NCI-H146 (cell line): ENCODE measurements around the gene PROX1.
A peak's percentile ranks its signal among the peaks of the same experiment; 100 is the strongest.

Experiments
- DNase-seq: peaks from one replicate; lab custom pipeline; 2025; lab: John Stamatoyannopoulos, UW

Gene PROX1

DNA sequence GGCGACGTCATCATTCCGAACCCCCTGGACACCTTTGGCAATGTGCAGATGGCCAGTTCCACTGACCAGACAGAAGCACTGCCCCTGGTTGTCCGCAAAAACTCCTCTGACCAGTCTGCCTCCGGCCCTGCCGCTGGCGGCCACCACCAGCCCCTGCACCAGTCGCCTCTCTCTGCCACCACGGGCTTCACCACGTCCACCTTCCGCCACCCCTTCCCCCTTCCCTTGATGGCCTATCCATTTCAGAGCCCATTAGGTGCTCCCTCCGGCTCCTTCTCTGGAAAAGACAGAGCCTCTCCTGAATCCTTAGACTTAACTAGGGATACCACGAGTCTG is 10.0 kb downstream of the PROX1 start:
- DNase-seq: no peak

DNA sequence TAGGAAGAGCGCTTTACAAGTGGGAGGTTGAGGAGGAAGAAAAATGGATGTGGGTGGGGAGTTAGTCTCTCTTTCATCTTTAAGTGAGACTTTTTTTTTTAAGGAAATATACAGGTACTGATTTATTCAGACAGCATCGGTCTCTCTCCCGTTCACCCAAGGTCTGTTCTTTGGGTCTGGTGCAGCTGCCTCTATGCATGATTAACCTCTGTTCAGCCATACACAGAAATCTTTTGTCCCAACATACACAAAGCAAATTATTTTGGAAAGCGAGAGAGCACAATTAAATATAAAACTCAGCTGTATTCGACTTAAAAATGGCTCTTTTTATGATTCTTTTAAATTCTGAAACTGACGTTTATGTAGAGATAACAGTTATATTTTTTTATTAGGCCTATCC is 11.0 kb downstream of the PROX1 start:
- peak; percentile 46 for DNase-seq

DNA sequence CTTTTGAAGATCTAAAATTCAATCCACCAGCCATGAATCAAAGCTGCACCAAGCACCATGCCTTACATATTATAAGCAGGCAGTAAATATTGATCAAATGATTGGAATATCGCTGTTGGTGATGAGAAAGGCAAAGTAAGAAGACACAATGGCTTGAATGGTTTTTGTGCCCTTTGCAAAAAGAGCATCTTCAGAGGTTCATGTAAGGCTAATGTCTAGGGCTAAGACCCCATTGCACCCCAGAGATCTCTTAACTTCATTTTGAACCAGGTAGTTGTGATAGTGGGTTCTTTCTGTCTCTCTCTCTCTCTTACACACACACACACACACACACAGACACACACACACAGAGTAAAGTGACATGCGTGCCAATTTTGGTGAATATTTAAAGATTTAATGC is 12.0 kb downstream of the PROX1 start:
- no peak for DNase-seq

DNA sequence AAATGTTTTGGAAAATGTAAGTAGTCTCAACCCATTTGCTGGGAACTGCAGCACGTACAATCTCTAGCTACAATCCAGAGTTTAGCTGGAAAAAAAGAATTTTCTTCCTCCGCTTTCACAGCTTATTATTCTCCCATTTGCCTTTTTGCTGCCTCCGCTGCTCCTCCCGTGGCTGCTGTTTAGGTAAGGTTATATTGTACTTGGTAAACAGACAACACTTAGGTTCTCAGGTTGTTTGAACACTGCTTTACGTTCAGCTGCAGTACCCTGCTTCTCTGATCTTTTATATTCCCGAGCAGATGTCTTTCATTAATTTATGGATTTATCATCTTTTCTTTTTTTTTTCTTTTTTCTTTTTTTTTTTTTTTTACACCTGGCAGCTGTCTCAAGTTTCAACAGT is 14.3 kb downstream of the PROX1 start:
- peak; percentile 97 for DNase-seq

DNA sequence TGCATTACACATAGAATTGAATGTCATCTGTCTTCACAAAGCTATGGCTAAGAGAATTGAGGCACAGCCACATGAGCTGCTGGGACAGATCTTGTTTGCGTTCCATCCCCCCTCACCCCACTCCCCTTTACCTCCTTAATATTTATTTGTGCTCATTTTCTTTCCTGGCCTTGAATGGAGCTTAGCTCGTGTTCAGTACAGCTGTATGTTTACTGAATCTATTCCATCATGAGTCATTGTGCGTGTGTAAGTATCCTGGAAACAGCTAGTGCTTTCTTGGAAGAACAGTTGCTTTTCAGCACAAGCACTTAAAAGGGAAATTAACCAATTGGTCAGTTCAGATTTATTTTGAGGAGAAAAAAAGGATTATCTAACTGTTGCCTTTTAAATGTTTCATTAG is 14.7 kb downstream of the PROX1 start:
- peak; percentile 97 for DNase-seq

DNA sequence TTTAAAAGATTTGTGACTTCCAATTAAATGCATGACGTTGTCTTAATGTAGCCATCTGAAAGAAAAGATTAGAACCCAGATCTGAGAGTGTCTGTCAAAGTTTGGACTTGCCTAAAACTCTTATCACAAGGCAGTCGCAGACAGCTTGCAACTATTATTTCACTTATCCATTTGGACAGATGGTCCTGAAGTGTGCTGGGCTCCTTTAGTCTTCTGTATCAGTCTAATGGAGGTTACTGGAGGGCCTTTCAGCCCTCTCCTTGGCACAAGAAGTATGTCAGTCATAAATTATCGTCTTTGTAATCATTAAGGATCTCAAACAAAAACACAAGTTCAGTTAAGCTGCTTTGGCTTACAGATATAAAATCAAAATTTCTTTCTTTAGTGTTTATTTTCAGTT is 15.5 kb downstream of the PROX1 start:
- no peak for DNase-seq

DNA sequence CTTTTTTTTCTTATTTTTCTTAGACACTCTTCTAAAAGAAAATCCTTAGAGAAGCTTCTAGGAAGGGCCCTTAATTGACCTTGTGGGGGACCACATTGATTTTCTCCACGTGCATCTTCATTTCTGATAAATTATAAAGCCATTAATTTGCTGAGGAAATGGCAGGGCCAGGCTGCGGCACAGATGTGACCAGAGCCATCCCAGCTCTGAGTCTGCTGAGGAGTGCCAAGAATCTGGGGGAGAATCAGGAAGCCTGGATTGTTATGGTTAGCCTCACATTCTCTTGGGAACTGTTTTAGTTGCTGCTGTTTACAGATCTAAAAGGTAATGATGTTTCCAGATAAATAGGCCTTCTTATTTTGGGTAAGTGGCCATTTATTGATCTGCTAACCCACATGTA is 16.2 kb downstream of the PROX1 start:
- no peak for DNase-seq

DNA sequence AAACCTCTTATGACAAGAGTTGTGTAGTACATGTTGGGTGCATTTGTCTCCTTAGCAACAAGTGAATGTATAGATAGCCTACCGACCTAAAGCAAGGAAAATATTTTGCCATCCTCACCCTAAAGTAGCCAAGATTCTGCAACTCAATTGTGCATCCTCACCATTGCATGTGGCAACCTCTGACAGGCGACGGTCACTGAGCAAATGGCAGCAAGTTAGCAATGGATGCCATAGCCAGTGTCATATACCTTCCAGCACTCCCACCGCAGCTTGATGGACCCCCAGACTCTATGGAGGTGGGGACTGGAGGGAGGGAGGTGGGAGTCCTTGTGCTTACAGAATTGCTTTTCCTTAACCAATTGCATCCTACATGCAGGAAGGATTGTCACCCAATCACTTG is 17.0 kb downstream of the PROX1 start:
- no peak for DNase-seq

DNA sequence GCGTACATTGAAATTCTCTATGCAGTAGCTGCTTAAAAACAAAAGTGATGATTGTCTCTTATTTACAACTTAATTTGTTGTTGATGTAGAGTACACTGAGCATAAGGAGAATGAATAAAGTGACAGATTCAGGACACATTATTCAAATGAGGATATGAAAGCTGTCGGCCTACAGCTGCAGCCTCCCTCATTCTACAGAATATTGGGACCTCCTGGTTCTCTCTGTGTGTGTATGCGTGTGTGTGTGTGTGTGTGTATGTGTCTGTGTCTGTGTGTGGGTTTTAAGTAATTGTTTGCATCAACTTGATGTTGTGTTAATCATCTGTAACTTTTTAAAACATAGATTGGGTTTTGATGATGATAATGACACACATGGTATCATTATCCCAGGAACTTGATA is 17.9 kb downstream of the PROX1 start:
- DNase-seq: no peak

DNA sequence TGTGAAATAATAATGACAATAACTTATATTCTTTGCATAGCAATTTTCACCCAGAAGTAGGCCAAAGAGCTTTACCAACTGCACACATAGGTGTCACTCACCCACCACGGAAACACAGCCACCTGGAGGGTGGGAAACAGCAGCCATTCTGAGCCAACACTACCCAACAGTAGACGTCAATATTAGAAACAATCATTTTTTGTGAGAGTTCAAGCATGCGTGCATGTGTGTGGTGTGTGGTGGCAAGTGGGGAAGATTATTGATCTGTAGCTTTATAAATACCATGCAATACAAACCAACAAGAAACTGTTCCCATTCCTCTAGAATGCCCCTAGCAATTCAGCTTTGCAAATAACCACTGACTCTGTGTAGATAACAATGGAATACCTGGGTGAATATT is 19.1 kb downstream of the PROX1 start:
- peak; percentile 22 for DNase-seq

DNA sequence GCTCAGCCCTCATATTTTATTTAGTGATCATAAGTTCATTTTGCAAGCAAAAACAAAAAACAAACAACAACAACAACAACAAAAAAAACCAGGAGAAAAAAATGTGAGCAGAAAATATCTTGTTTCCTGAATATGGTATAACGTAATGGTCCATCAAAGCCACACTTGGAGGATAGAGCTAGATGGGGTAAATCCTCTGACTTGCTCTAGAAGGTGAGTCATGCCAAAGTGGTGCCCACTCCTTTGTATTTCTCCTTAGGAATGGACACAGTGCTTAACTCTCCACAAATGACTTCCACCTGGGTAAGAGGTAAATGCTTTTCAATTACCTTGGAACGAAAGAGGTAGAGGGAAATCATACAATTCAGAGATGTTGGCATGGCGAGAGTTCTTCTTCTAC is 20.6 kb downstream of the PROX1 start:
- DNase-seq: no peak

DNA sequence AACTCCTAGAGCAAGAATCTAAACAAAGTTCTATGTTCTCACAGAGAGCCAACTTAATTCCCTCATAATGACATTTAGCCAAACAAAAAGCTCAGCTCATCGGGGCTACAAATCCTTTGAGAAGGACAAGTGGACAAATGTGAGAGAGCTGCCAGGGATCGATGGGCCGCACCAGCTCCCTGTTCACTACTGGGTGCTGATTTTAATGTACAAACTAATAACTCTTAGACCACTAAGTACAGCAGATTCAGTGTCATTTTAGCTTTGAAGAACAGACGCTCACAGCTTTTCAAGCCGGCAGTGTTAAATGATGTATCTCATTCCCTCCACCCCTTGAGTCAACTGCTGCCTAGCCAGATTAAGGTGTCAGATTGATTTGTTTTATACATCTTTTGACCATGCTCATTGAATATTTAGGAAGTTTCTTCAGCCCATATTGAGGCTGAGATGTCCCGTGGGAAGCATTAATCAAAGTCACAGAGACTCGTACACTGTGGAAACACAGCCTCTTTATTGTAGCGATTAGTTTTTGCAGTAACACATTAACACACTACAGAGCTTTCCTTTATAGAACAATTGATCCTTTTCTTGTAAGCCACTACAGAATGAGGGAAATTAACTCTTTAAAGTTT is 21.1 kb downstream of the PROX1 start:
- DNase-seq: no peak

DNA sequence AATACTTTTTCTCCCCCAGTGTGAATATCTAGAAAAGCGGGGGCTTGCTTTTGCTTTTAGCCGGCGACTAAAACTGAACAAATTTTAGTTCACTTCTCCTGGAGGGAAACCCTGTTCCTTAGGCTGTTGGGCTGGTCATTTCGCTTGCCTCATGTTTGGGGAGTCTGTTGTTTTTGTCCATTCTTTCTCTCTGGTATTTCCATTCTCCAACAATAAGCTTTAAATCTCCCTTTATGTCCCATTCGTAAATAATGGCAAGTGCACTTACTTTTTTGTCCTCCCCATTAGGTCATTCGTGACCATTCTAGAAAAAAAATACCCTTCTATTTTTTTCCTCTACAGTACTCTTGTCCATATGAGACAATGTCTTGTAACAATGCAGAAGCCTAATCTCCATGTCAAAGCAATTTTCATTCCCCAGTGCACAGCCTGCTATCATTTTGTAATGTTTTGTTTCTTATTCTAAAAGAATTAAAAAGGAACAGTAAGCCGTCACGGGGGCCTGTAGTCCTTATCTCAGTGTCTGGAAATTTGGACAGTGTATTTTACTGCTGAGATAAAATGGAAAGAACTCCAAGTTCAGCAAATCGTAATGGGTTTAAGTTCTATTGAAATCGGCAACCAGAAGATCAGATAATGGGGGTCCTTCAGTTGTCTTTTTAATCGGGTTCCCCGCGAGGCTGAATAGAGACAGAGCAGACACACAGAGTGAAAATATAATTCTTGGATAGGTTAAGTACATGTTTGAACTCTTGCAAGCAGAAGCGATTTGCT is 21.8 kb downstream of the PROX1 start:
- DNase-seq: no peak

DNA sequence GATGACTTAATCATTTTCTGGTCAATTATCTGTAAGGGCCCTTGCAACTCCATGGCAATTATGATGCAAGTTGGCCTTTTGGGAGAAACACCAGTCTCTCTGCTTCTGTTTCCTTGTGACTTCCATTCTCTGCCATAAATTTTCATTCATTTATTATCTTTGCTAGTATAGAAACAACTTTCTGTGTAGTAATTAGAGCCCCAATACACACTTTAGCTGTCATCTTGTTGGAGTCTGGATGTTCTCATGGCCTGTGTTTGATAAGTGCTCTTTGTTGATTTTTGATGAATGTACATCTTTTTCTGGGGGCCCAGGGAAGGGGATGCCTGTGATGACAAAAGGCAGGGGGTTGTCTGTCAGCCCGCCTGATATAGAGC is 22.4 kb downstream of the PROX1 start:
- no peak for DNase-seq

DNA sequence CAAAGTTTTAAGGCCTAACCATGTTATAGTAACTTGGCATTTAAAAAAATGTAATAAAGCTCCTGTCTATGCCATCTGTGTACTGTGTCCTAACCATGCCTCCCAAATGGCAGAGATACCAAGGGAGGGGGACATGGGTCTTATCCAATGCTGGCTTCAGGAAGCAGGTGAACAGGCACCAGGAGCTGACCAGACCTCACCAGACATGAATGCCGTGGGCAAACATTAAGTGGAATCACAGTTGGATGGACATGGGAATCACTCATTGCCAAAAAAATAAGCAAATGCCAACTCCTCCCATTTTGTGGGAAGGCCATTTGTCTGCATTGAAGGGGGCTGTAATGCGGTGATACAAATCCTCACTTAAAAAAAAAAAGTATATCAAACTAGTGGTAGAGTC is 22.9 kb downstream of the PROX1 start:
- no peak for DNase-seq

DNA sequence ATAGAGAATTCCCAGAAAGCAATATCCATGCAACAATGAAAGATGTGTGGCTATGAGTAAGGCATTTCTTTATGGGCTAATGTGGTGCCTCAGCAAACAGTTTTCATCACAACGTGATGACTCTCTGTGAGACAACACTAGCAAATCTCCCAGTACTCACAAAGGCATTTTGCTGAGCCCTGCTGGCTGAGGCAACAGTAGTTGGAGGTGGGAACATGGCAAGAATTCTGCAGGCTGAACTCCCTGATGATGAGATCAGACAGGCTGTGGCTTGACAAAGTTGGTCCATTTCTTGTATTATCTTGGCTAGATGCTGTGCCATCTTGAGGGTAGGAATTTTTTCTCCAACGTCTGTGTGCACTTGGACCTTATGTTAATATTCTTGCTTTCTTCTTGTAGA is 24.6 kb downstream of the PROX1 start:
- no peak for DNase-seq

DNA sequence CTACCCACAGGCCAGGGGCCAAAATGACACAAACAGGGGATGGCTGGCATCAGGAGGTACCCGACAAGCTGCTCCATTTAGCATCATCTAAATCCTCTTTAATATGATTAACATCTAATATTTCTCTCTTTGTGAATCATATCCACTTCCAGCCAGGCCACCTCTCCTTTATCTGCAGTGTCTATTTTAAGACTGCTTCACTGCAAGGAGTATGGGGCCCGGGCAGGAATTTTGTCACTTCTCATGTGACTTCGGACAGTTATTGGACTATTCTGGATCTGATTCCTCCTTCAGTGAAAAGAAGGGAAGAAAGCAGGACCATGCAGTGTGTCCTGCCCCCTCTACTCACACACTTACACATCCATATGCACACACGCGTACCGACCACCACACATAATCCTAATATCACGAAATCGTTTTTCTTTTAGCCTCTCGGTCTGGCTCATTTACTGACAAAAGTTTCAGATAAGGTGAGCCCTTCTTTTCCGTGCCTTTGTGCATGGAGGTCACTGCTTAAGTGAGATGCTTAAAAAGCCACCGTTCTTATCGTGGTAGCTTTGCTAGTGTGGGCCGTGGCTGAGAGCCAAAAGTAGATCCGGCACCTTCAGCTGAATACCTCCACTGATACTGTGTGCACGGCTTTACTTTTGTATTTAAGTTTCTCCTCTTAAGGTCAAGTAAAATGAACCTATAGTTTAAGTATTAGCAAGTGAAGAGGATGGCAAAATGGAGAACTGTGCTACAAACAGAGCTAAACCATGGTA is 26.0 kb downstream of the PROX1 start:
- no peak for DNase-seq

DNA sequence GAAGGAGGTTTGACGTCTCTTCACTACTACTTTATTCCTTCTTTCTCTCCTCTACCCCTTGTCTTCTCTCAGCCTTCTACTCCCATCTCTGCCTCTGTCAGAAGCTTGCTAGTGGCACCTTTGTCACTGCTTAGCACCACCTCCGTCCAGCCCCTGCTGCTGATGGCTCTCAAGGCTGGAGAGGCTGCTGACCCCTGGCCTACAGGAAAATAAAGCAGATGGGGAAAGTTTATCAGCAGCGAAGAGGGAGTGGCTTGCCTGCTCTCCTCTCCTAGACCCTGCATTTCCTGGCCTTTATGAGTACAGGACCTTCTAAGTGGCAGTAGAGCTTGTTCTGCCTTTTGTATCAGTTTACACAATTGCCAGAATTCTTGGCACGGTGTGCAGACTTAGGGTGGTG is 27.0 kb downstream of the PROX1 start:
- DNase-seq: no peak

DNA sequence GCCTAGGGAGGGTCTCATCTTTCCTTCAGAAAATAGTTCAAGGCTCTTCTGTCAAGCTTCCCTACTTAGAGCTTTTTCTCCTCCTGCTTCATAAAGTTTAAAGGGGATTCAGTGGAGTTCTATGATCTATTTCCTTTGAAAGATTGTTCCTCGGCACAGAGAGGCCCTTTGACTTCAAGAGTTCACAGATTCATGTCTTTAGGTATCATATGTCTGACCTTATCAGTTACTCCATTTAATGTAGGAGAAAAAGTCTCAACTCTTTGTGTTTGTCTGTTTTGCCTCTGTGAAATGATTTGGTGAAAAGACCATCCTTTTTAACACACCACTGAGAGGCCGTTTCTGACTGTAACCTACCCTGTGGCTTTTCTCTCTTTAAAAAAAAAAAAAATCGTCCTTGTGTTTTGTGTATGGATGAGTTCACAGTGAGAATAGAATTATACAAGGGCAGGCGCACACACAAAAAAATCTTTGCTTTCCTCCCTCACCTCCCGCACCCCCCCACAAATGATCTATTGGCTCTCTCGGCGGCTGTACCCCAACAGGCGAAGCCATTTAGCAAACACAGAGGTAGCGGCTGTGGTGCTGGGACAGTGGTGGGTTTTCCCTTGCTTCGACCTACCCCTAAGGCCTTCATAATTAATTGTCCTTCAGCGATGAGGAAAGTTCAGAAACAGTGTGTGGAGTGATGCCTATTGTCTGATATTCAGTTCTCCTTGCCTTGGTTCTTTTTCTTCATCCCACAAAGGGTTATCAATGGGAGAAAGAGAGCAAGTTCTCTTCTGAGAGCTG is 29.6 kb downstream of the PROX1 start:
- peak; percentile 30 for DNase-seq

DNA sequence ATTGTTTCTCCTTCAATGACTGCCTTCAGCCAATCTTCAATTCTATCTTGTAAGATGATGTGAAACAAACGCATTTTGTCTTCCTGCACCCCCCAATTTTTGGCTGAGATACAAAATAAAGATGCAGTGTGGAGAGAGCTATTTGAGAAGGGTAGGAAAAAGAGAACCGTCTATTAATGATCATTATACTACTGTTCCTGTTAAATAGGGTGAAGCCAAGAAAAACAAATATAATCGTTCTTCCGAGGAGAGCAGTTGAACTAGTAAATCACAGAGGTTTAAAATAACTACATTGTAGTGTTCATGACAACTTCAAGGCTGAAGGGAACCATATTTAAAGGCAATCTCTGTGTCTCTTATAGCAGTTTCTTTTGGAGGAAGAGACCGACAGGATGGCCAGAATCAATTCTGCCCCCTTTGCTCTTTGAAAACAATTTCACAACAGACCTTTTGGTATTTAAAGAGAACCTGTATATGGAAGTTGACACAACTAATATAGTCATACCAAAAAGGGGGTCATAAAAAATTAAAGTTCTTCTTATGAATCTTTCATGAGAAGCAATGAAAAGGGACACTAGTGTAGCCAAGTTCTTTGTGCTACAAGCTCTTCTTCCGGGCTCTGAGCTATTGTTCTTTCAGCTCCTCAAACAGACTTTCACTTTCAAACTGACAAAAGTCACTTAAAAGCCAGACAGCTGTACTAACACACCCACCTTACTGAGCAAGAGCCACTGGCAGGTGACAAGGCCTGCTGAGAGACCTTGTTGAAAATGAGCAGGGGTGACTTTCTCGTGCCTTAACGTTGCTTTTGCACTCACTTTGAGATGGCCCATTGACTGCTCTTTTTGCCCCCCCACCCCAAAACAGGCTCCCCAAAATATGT is 30.9 kb downstream of the PROX1 start:
- peak; percentile 94 for DNase-seq

DNA sequence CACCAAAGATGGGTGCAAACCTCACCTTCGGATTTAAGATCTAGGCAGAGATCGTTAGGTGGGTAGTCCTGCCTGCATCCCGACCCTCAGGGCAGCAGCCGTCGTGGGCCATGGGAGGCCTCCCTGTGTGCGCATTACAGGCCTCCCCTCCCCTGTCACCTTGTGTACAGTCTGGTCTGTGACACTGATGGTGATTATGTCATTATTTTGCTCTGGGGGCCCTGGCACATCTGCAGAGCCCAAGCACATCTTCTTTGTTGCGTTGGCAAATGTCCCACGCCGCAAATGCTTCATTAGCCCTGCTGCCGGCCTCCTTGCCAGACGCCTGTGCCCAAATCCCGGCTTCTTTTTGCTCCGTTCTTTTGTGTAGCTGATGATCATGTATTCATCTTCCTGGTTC is 31.7 kb downstream of the PROX1 start:
- peak; percentile 75 for DNase-seq

DNA sequence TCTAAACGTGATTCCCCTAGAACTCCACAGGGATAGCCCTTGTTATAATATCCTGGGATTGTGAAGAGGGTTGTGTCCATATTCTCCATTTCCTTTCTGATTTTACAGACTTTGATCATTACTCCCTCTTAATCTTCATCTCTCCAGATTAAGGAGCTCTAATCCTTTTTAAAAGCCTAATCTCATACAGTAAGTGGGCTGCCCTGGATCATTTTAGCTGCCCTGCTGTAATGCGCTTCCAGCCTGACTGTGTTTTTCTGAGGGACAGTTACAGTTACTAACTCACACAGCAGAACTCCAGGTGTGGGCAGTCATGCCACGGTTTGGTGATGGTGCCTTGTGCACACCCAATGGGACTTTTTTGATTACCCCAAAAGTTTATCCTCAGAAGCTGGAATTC is 33.5 kb downstream of the PROX1 start:
- no peak for DNase-seq
